SU-DHL-6 (cell line): ENCODE measurements around the gene SYPL2.

Experiments
- H2AFZ ChIP-seq: fragments of 200-600 bp; sonication (generic); 2 replicates; pipeline ENCODE4 v1.6.1; 2014; ENCODE audit warnings: low read depth, mild to moderate bottlenecking, moderate library complexity, mixed read lengths, antibody characterized with exemption, low read length; ENCODE audit not compliant: severe bottlenecking
- H3F3A ChIP-seq: fragments of 200-600 bp; shearing (Covaris generic); 2 replicates; pipeline ENCODE4 v1.6.0; 2016; ENCODE audit warnings: antibody characterized with exemption, mild to moderate bottlenecking; ENCODE audit not compliant: insufficient read depth
- H3K27ac ChIP-seq: fragments of 200-600 bp; sonication (generic); 2 replicates; pipeline ENCODE4 v1.5.1; 2016; ENCODE audit warnings: low read depth, mild to moderate bottlenecking, low read length, moderate library complexity, mixed read lengths
- H3K27me3 ChIP-seq: fragments of 200-600 bp; sonication (generic), shearing (Covaris generic); 2 replicates; pipeline ENCODE4 v1.6.0; 2014; ENCODE audit warnings: mild to moderate bottlenecking, low read length
- H3K36me3 ChIP-seq: fragments of 200-600 bp; sonication (generic); 2 replicates; pipeline ENCODE4 v1.6.1; 2014; ENCODE audit warnings: mild to moderate bottlenecking, low read length, mixed read lengths
- H3K4me2 ChIP-seq: fragments of 300-600, 200-600 bp; shearing (Covaris generic), sonication (generic); 2 replicates; pipeline ENCODE4 v1.6.0; 2014; ENCODE audit warnings: low read length, low read depth, mild to moderate bottlenecking; ENCODE audit not compliant: poor library complexity, severe bottlenecking
- H3K4me3 ChIP-seq: fragments of 200-600 bp; sonication (generic); 2 replicates; pipeline ENCODE4 v1.5.1; 2014; ENCODE audit warnings: antibody characterized with exemption, low read length, mild to moderate bottlenecking, mixed read lengths; ENCODE audit not compliant: insufficient read depth, poor library complexity, severe bottlenecking
- H3K79me2 ChIP-seq: fragments of 200-600 bp; sonication (generic); 2 replicates; pipeline ENCODE4 v1.6.1; 2014; ENCODE audit warnings: mild to moderate bottlenecking, low read length, moderate library complexity; ENCODE audit not compliant: insufficient read depth
- H3K9ac ChIP-seq: fragments of 200-600 bp; sonication (generic); 2 replicates; pipeline ENCODE4 v1.7.0; 2014; ENCODE audit warnings: mild to moderate bottlenecking, low read length
- H3K9me2 ChIP-seq: fragments of 200-600 bp; sonication (generic); replicated peaks from 2 replicates; pipeline ENCODE4 v1.6.1; 2014; ENCODE audit warnings: low read length; ENCODE audit not compliant: insufficient read depth
- H3K9me3 ChIP-seq: fragments of 200-600 bp; sonication (generic); 2 replicates; pipeline ENCODE4 v1.6.1; 2014; ENCODE audit warnings: low read length, mixed read lengths; ENCODE audit not compliant: insufficient read depth
- H4K20me1 ChIP-seq: fragments of 200-600 bp; sonication (generic); 2 replicates; pipeline ENCODE4 v1.6.1; 2014; ENCODE audit warnings: low read depth, mild to moderate bottlenecking, antibody characterized with exemption, low read length, moderate library complexity, mixed read lengths
- CTCF ChIP-seq: fragments of 200-600 bp; sonication (generic); IDR thresholded peaks from one replicate; pipeline ENCODE4 v1.5.1; 2017; ENCODE audit warnings: antibody characterized with exemption, mild to moderate bottlenecking, low read length, moderate library complexity; ENCODE audit not compliant: insufficient read depth, poor library complexity, severe bottlenecking
- EZH2phosphoT487 ChIP-seq: fragments of 200-600 bp; sonication (generic), shearing (Covaris generic); conservative IDR thresholded peaks from 2 replicates; pipeline ENCODE4 v1.6.1; 2018; ENCODE audit warnings: mild to moderate bottlenecking, antibody characterized with exemption, low read length, moderate library complexity, mixed read lengths

The SYPL2 gene

GRCh38 chr1:109504974-109505373 is 38.6 kb downstream of the SYPL2 start:
- H4K20me1 ChIP-seq: no peaks in the 10 kb centered on the region
- no peaks in the 10 kb centered on the region for H3K27me3 ChIP-seq
- TF ChIP-seq EZH2phosphoT487 (no peak), CTCF (no peak)
- H3K9ac ChIP-seq: no peak overlapping the region
- no peaks in the 10 kb centered on the region for H3K79me2 ChIP-seq
- H3K4me3 ChIP-seq: no peak overlapping the region
- no peak overlapping the region for H2AFZ ChIP-seq
- H3K9me2 ChIP-seq: no peaks in the 10 kb centered on the region
- H3K9me3 ChIP-seq: no peaks in the 10 kb centered on the region
- no peaks in the 10 kb centered on the region for H3F3A ChIP-seq
- no peaks in the 10 kb centered on the region for H3K36me3 ChIP-seq
- H3K4me2 ChIP-seq: no peak overlapping the region
- H3K27ac ChIP-seq: no peak overlapping the region

GRCh38 chr1:109508001-109508872 is 41.9 kb downstream of the SYPL2 start:
- Histone ChIP-seq H3K9me3 (no peaks in the 10 kb centered on the region), H3K36me3 (no peaks in the 10 kb centered on the region), H3K9me2 (no peaks in the 10 kb centered on the region), H2AFZ (no peak overlapping the region), H3K27ac (no peak overlapping the region), H4K20me1 (no peaks in the 10 kb centered on the region), H3K4me2 (no peak overlapping the region), H3K79me2 (no peaks in the 10 kb centered on the region), H3K9ac (no peak overlapping the region), H3K4me3 (no peak overlapping the region), H3F3A (no peaks in the 10 kb centered on the region), H3K27me3 (no peaks in the 10 kb centered on the region)
- TF ChIP-seq CTCF (no peak), EZH2phosphoT487 (no peak)

- no peak for TF ChIP-seq CTCF
- TF ChIP-seq EZH2phosphoT487: no peak
- Histone ChIP-seq H3K9ac (peak overlapping the region; percentile 51; the same call in 1 of the 2 replicates), H4K20me1 (no peaks in the 10 kb centered on the region), H3K27me3 (no peaks in the 10 kb centered on the region), H3K9me3 (no peaks in the 10 kb centered on the region), H3F3A (no peaks in the 10 kb centered on the region), H3K79me2 (no peaks in the 10 kb centered on the region), H3K9me2 (no peaks in the 10 kb centered on the region), H3K4me2 (peak overlapping the region; percentile 77), H3K27ac (no peak overlapping the region), H2AFZ (no peak overlapping the region), H3K4me3 (no peak overlapping the region), H3K36me3 (no peaks in the 10 kb centered on the region)
Observed at GRCh38 chr1:109508873-109509175, 42.5 kb downstream of the SYPL2 start.
